Astrocyte of the hippocampus (primary cell): ENCODE results near the gene TH.
"Not testable (repeated sequence)": the region's sequence is repeated elsewhere in the genome, so short reads cannot be mapped to it uniquely, and the experiment has no call there.

Experiments
- DNase-seq: peaks from one replicate; pipeline ENCODE4 v3.0.0; 2011; ENCODE audit warnings: low read depth, low spot score

TH gene

DNA sequence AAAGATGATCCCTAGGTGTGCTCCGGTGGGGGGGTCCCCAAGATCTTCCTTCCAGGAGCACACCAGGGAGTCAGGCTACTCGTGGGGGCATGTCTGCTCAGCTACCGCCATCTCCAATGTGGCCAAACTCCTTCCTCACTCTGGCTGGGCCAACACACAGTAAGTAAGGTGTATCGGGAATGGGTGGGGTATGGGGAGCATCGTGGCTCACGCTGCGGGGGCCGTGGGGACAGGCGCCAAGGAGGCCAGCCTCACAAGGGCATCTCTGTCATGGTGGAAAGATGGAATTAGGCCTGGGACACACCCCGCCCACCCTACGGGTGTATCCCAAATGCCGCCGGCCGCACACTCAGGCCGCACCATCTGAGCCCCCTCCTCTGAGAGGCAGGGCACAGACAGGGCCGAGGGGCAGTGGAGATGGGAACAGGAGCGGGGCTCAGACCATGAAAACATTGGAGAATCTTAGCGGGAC, 40.7 kb downstream of the TH start:
- no peak for DNase-seq

DNA sequence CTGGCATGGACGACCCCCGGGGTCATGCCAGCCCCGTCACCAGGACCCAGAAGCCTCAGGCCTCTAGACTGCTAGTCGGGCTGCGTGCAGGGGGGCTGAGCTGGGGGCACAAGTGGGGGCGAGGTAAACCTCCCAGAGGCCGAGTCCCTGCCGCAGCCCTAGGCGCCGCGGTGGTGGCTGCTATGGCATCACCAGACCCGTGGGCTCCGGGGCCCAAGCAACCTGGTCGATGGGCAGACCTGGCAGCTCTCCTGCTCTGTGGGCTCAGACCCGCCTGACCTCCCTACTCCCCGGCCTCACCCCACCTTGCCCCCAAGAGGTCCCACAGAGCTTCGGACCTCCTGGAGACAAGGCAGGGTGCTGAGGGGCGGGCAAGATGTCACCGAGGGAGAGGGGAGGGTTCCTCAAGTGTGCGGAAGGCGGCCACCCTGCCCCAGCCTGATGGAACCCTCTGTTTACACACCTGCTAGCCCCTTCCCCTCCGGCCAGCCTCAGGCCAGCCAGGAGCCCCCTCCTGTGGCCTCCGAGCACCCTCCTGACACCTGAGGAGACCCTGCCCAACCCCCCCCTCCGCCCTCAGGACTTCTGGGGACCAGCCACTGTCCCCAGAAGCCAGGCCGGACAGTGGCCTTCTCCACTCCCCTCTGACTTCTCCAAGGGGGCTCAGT, 41.8 kb downstream of the TH start:
- no peak for DNase-seq

DNA sequence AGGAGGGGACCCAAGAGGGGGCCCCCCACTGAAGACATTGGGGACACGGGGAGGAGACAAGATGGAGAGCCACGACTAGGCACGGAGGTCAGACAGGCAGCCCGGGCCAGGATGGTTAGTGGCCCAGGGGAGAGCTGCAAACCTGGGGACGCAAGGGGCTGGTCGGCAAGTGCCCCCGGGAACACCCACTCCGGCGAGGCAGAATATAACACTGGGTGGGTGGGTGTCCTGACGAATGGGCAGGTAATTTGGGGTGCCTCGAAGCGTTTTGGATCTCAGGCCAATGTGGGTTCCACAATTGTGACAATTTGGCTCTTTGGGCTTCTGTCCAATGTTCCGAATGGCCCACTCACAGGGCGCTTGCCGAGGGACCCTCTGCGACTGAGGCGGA, 42.3 kb downstream of the TH start:
- DNase-seq = no peak

DNA sequence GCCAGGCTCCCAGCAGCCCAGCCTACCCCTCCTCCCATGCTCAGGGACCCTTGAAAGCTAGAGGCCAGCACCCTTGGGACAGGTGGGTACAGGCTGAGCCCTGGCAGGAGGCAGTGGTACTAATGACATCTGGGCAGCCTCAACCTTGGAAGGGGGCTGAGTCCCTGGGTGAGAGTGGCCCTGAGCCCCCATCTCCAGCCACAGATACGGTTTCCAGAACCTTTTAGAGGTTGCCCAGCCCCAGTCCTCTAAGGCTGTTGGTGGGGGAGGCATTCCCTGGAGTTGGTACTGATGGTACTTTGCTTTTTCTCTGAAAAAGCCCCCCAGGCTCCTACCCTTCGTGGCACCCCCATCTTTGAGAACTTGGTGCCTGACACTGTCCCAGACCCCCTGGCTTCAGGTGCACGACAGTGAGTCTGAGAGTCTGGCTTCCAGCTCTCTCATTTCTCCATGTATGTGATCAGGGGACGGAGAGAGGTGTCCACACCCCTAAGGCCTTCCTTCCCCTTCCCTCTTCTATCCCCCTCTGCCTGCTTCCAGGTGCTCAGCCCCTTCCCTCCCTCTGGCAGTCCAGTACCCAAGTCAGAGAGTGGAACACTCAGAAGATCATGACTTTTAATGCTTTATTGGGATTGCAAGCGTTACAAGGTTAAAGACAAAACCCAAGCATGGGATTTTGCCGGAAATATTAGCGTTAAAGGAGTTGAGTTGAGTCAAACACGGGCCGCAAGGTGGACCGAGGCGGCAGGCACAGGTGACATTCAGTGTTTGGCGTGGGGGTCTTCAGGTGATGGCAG, 42.9 kb downstream of the TH start:
- DNase-seq = no peak

DNA sequence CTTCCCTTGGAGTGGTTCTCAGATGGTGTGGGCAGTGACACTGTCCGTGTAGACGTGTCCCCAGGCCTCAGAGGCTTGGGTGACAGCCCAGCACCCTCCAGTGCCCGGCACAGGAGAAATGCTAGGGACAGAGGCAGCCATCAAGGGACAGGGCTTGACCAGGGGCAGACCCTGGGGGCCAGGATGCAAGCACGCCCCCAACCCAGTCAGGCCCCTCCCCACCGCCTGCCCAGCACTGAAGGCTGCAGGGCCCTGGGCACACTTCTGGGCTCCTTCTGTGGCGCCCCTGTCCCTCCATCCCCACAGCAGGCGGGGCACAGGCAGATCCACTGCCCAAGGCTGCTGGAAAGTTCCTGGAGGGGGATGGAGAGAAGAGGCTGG, 43.5 kb downstream of the TH start:
- no peak for DNase-seq

DNA sequence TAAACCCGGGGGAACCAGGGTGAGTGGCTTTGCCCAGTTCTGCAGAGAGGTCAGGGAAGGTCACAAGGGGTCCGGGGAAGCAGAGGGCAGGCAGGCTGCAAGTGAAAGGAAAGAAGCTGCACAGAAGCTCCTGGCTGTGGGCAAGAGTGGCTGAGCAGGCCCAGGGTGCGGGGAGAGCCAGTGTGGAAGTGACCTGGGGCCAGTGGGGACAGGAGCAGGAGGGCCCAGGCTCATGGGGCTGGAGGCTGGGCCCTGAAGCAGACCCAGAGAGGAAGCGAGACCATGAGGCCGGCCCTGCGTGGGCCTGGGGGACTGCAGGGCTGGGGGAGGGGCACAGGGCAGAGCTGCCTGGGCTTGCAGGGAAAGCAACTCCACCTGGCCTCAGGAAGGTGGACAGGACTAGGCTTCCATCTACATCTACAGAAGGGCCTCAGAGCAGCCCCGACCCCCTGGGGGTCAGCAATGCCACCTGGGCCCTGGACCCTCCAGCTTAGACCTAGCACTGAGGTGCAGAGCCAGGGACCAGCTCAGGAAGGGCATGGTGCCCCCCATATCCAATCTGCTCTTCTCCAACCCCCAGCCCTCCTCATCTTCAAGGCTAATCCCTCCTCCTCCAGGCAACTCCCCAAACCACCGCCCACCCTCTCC, 44.0 kb downstream of the TH start:
- no peak for DNase-seq

DNA sequence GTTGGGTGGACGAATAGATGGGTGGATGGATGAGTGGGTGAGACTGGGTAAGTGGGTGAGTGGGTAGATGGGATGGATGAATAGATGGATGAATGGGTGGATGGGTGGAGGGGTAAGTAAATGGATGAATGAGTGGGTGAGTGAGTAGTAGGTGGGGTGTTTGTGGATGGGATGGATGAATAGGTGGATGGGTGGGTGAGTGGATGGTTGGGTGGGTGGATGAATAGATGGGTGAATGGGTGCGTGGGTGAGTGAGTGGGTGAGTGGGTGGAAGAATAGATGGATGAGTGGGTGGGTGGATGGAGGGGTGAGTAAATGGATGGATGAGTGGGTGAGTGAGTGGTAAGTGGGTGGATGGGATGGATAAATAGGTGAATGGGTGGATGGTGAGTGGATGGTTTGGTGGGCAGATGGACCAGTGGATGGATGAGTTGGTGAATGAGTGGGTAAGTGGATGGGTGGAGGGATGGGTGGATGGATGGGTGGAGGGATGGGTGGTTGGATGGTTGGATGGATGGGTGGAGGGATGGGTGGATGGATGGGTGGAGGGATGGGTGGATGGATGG, 45.0 kb downstream of the TH start:
- no peak for DNase-seq

DNA sequence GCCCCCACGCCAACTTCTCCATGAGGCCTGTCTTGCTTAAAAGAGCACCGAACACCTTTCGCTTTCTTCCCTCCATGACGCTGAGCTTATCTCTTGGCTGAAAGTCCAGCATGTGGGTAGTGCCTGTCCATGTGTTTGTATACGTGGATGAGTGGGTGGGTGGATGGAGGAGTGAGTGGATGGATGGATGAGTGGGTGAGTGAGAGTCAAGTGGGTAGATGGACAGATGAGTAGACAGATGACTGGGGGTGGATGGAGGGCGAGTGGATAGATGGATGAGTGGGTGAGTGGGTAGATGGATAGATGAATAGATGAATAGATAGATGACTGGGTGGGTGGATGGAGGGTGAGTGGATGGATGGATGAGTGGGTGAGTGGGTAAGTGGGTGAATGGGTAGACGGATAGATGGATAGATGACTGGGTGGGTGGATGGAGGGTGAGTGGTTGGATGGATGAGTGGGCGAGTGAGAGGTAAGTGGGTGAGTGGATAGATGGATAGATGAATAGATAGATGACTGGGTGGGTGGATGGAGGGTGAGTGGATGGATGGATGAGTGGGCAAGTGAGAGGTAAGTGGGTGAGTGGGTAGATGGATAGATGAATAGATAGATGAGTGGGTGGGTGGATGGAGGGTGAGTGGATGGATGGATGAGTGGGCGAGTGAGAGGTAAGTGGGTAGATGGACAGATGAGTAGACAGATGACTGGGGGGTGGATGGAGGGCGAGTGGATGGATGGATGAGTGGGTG, 46.7 kb downstream of the TH start:
- DNase-seq = not testable (repeated sequence)

DNA sequence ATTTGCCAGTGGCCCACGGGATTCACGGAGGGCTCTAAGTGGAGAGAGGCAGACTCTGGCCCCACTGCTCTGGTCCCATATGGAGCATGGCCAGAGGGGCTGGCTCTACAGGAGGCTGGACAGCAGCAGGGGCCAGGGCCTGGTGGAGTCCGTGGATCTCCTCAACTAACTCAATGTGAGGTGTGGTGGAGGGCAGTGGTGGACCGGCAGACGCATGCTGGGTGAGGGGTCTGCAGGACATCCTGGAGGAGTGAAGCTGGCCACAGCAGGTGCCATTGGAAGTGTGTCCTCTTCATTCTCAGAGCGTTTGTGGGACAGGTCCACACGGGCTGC, 48.0 kb downstream of the TH start:
- DNase-seq = no peak

DNA sequence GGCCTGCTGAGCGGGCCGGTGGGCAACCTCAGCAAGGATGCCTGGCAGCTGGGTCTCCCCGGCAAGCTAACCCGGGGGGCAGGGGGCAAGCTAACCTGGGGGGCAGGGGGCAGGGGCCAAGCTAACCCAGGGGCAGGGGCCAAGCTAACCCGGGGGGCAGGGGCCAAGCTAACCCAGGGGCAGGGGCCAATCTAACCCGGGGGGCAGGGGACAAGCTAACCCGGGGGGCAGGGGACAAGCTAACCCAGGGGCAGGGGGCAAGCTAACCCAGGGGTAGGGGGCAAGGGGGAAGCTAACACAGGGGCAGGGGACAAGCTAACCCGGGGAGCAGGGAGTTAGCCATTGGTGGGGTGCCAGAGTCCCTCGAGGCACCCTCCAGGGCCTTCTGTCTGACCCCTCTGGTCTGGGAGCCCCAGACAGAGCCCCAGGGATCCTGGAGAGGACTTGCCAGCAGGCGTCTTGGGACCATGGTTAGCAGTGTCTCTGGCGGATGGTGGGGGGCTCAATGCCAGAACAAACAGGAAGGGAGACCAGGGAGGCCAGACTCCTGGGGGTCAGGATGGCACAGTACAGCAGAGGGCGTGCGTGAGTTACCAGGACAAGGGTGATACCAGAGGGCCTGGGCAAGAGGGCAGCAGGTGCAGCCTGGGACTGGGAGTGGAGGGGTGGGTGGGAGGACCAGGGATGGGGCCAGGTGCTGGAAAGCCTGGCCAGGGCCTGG, 48.5 kb downstream of the TH start:
- peak; percentile 45 for DNase-seq

DNA sequence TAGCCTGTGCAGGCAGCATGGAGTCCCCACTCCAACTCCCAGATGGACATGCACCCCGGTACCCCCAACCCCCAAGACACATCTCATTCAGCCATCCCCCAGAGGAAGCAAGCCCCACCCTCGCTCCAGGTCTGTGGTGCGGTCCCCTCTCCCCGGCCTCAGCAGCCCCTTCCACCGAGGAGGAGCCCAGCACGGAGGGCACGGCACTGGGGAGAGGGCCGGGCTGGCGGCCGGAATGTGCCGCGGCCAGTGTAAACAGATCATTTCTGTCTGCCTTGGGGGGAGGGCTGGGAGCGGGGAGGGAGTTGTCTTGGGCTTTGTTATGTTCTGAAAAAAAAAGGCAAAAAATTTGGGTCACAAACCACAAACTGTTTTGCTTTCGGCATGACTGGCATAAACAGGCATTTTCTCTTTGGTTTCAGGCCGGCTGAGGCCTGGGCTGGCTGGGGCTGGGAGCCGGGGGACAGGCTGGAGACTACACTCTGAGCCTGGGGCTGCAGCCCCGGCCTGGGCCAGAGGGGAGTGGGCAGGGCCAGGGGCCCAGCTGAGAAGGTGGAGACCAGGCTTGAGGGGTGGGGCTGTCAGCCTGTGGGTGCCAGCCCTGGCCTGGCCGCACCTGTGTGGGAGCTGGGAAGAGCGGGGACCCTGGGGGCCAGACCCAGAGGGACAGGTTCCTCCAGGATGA, 49.3 kb downstream of the TH start:
- DNase-seq = peak; percentile 93

DNA sequence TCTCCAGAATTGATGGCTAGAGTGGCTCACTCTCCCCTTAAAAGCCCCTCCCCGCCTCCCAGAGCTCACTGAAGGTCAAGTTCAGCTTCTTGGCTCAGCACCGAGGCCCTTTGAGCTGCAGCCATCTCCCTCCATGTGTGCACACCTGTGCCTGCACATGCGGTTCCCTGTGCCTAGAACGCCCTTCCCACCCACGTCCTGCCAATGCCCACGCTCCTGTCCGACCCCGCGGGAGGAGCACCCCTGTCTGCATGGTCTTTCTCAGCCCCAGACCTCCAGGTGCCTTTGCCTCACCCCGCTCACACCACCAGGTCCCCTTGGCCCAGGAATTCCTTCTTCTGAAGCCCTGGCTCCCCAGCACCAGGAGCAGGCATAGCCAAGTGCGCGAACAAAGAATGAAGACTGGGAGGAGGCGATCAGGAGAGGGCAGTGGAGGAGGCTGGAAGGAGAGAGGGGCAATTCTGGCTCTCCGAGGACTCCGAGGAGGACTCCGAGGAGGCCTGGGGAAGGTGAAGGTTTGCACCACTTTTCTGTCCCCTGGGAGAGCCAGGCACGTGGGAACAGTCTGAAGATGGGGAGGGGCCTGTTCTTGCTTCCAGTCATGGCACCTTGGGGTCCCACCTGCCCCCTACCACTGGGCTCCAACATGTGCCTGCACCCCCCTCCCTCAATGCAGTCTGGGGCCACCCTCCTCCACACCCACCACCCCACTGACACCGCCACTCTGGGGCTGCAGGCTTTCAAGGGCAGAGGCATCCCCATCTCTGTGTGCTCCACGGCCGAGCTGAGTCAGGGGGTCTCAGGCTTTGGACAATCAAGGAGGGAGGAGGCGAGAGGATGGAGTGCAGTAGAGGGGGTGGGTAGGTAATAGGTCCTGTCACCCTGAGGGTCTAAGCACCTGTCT, 50.1 kb downstream of the TH start:
- DNase-seq = no peak

DNA sequence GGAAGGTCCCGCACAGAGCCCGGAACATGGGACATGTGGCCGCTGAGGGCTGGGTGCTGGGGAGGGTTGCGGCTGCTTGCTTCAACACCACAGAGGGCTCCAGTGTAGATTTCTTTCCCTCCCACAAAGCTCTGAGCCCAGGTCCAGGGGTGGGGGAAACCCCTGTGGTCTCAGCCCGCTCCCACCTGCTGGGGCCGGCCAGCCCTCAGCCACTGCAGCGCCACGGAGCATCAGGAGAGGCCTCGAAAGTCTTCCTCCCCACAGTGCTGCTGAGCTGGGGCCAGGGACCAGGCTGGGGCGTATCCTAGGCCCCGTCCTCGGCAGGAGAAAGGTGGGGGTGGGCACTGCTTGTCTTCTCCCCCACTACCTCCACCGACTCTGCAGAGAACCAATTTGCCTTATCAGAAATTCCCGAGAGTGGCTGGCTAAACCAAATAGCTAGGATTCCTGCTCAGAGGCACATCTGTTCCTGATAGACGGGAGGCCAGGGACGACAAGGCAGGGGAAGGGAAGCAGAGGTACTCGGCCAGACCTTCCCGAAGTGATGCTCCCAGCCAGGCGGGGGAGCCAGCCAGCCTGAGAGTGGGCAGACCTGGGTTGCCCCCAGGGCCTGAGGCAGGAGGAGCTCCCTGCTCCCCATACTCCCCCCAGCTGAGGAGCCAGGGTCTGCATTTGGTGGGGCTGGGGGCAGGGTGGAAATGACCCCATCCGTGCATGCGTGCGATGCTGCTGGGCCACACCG, 51.1 kb downstream of the TH start:
- peak; percentile 42 for DNase-seq

DNA sequence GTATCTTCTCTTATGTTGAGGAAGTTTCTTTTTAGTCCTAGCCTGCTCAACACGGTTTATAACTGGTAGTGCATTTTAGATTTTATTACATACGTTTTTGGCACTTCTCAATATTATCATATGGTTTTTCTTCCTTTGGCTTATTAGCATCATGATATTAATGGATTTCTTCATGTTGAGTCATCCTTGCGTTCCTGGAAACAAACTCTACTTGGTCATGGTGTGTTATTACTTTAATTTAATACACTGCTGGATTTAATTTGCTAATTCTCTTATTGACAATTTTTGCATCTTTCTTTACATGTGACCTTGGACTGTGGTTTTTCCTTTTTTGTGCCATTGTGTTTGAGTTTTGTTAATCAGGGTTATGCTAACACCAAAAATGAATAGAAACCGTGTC, 52.9 kb downstream of the TH start:
- no peak for DNase-seq

DNA sequence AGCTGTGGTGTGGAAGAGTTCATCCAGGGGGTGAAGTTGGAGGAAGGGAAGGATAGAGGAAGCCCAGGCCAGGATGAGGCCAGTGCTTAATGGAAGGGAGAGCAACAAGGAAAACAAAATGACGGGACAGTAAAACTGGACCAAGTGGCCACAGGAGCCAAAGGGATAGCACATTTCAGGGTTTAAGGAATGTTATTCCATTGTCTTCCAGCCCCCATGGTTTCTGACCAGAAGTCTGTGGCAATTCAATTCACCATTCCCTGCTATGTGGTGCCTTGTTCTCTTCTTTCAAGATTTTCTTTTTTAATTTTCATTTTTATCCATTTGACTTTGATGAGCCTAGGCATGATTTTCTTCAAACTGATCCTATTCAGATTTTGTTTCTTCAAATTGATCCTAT, 54.9 kb downstream of the TH start:
- DNase-seq = no peak

DNA sequence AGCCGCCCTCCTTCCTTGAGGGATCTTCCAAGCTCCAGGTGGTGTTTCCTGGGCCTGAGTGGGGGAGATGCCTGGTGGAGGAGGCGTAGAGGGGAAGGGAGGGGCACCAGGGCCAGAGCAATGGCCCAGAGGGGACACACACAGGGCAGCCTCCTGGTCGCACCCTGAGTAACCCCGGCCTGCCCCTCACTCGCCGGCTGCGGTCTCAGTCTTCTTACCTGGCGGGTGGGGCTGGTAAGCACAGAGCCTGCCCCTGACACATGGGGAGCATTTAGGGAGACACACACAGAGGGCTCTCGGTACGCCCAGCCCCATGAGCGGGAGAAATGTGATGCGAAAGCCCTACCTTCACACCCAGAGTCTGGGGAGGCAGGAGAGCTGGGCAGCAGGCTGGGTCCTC, 56.3 kb downstream of the TH start:
- DNase-seq = no peak

DNA sequence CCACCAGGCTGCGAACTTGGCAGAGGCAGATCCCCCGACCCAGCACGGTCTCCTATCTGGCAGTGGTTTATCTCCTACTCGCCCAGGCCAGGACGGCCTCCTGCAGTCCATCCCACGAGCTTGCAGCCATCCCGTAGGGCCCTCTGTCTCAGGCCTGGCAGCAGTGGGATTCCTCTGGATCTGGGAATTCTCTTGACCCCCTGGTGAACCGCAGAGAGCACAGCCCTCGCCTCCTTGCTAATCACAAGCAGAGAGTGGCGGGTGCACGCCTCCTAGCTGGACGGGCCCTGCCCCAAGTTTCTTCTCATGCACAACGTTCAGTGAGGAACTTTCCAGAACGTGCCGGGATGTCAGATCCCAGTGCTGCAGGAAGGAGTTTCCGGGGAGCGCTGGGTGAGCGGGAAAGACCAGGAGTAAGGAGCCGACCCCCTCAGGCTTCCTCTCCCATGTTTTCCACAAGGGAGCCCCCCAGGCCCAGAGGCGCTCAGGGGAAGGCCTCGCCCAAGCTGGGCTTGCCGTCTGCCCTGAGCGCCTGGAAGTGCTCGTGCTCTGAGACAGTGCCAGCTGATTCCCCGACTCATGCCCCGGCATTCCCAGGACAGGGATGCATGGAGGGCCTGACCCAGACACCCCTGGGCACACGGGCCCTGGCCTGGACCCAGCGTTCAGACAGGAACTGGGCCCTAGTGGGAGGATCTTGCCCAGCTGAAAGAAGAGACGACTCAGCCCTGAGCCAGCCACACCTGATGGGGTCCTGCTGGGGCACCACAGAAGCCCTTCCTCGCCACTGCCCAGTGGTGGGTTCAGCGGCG, 57.0 kb downstream of the TH start:
- no peak for DNase-seq
